Endothelial cell of umbilical vein (primary cell): ENCODE measurements around the gene IL16. TPM values are rescaled to one million over a fixed set of nuclear protein-coding genes. Genes with fewer than 3 reads are reported as not detected.

ENCODE experiments used
- BruUV-seq: library from RNA; stranded (reverse); fragments of 400-500 nt; replicated peaks from 2 replicates; lab custom pipeline; 2021; lab: Mats Ljungman, UMichigan
- CTCF ChIA-PET: fragments of 300-600, 350-600 bp; sonication (Branson Sonifier 250); formaldehyde crosslinking; loops from one replicate; lab custom pipeline; 2021; ENCODE audit warnings: antibody characterized with exemption, inconsistent platforms; lab: Charles Lee
- POLR2A ChIA-PET: fragments of 300-600, 350-600 bp; sonication (Branson Sonifier 250); formaldehyde crosslinking; loops from one replicate; lab custom pipeline; 2021; ENCODE audit warnings: antibody characterized with exemption, inconsistent platforms; lab: Charles Lee
- DNase-seq: peaks from one replicate; pipeline ENCODE4 v3.0.0-alpha.2; 2011; ENCODE audit warnings: low read depth, low spot score
- FAIRE-seq: peaks from 2 replicates; lab custom pipeline; 2011; peaks lifted over from hg19 to GRCh38; lab: Jason Lieb, UNC
- H2AFZ ChIP-seq: 2 replicates; pipeline ENCODE4 v1.6.0; 2012; ENCODE audit warnings: low read depth, low read length, control low read depth, inconsistent platforms
- H3K27ac ChIP-seq: 2 replicates; pipeline ENCODE4 v1.5.1; 2011; ENCODE audit warnings: low read depth, mild to moderate bottlenecking, control low read depth, low read length, moderate library complexity; ENCODE audit not compliant: insufficient read depth
- H3K27me3 ChIP-seq, 2 experiments: 2 replicates each; pipeline versions ENCODE4 v1.6.0 to v1.6.1; 2011; ENCODE audit warnings: low read length in 2 of 2, mixed read lengths in 1 of 2; ENCODE audit not compliant: control insufficient read depth in 2 of 2, insufficient read depth in 2 of 2
- H3K36me3 ChIP-seq, 2 experiments: 2 replicates in 1 of 2; 3 replicates in 1 of 2; pipeline ENCODE4 v1.5.1; 2011; ENCODE audit warnings: low read length in 2 of 2, mild to moderate bottlenecking in 1 of 2, moderate library complexity in 1 of 2; ENCODE audit not compliant: control insufficient read depth in 2 of 2, insufficient read depth in 2 of 2; ENCODE audit errors: extremely low read depth in 1 of 2
- H3K4me1 ChIP-seq: 3 replicates; pipeline ENCODE4 v1.5.1; 2011; ENCODE audit warnings: mild to moderate bottlenecking, low read length; ENCODE audit not compliant: control insufficient read depth, insufficient read depth; ENCODE audit errors: extremely low read depth
- H3K4me2 ChIP-seq: 2 replicates; pipeline ENCODE4 v1.6.1; 2011; ENCODE audit warnings: low read length, control low read depth, mixed read lengths; ENCODE audit not compliant: insufficient read depth
- H3K4me3 ChIP-seq, 3 experiments: fragments of 200-600 bp in 1 of 3; sonication (generic), shearing (Covaris generic) in 1 of 3; replicated peaks in 1 of 3; 2 replicates each; pipeline ENCODE4 v1.5.1; 2011 to 2016; ENCODE audit warnings: control low read depth in 3 of 3, low read length in 3 of 3, mild to moderate bottlenecking in 2 of 3, inconsistent platforms in 1 of 3, low read depth in 1 of 3, moderate library complexity in 1 of 3; ENCODE audit not compliant: insufficient read depth in 1 of 3
- H3K79me2 ChIP-seq: 2 replicates; pipeline ENCODE4 v1.6.0; 2012; ENCODE audit warnings: low read length, inconsistent platforms; ENCODE audit not compliant: control insufficient read depth, insufficient read depth
- H3K9ac ChIP-seq: replicated peaks from 2 replicates; pipeline ENCODE3; 2011; ENCODE audit warnings: low read length, control low read depth; ENCODE audit not compliant: insufficient read depth; ENCODE audit errors: extremely low read depth
- H3K9me1 ChIP-seq: replicated peaks from 3 replicates; pipeline ENCODE4 v1.6.0; 2011; ENCODE audit warnings: mild to moderate bottlenecking, low read length; ENCODE audit not compliant: control insufficient read depth, insufficient read depth; ENCODE audit errors: extremely low read depth
- H3K9me3 ChIP-seq: replicated peaks from 2 replicates; pipeline ENCODE4 v1.5.1; 2012; ENCODE audit warnings: low read length, inconsistent platforms; ENCODE audit not compliant: control insufficient read depth, insufficient read depth
- H4K20me1 ChIP-seq: replicated peaks from 2 replicates; pipeline ENCODE3; 2011; ENCODE audit warnings: mild to moderate bottlenecking, low read length; ENCODE audit not compliant: control insufficient read depth, insufficient read depth; ENCODE audit errors: extremely low read depth
- CTCF ChIP-seq, 2 donors: IDR thresholded peaks; 1 replicate in 1 of 2; 2 replicates in 1 of 2; pipeline ENCODE4 v1.5.1; 2011; ENCODE audit warnings: low read length in 2 of 2, mild to moderate bottlenecking in 2 of 2, moderate library complexity in 2 of 2, control low read depth in 1 of 2, inconsistent platforms in 1 of 2, low read depth in 1 of 2; ENCODE audit not compliant: insufficient read depth in 1 of 2; ENCODE audit errors: extremely low read depth in 1 of 2
- EZH2 ChIP-seq: IDR thresholded peaks from 2 replicates; pipeline ENCODE4 v1.6.1; 2012; ENCODE audit warnings: borderline replicate concordance, low read depth, mild to moderate bottlenecking, moderate library complexity, low read length, inconsistent platforms; ENCODE audit not compliant: severe bottlenecking
- FOS ChIP-seq: IDR thresholded peaks from 2 replicates; pipeline ENCODE4 v1.6.1; 2011; ENCODE audit warnings: mild to moderate bottlenecking, low read length, moderate library complexity, borderline replicate concordance; ENCODE audit not compliant: insufficient read depth
- GATA2 ChIP-seq: IDR thresholded peaks from 2 replicates; pipeline ENCODE4 v1.7.0; 2011; ENCODE audit warnings: low read depth, mild to moderate bottlenecking, moderate library complexity, mixed read lengths, low read length; ENCODE audit not compliant: insufficient read length, insufficient read depth
- JUN ChIP-seq: IDR thresholded peaks from 2 replicates; pipeline ENCODE4 v1.6.1; 2011; ENCODE audit warnings: borderline replicate concordance, low read depth; ENCODE audit not compliant: insufficient read length, insufficient read depth
- MAX ChIP-seq: IDR thresholded peaks from 2 replicates; pipeline ENCODE4 v1.6.1; 2011; ENCODE audit not compliant: insufficient read depth, insufficient read length
- MYC ChIP-seq: IDR thresholded peaks from one replicate; pipeline ENCODE4 v1.6.1; 2011; ENCODE audit warnings: mild to moderate bottlenecking, low read depth, low read length
- POLR2A ChIP-seq: IDR thresholded peaks from 2 replicates; pipeline ENCODE4 v1.6.1; 2012; ENCODE audit warnings: low read depth, mild to moderate bottlenecking, control low read depth, low read length
- dilution Hi-C: fragments of 300-500 bp; cut with MboI; formaldehyde crosslinking; loops from one replicate; pipeline ENCODE4 v1.15.0; 2019; ENCODE audit warnings: low sequenced_read_pairs; ENCODE audit not compliant: extremely low pct_ligation_motif_present
- intact Hi-C: fragments of 100-400 bp; cut with micrococcal nuclease; formaldehyde crosslinking; loops from one replicate; pipeline ENCODE4 v1.10.0; 2022
- polyA plus RNA-seq, 4 experiments: library from polyadenylated mRNA; depleted of rRNA in 3 of 4; stranded (reverse) in 3 of 4; unstranded in 1 of 4; fragments of >200 nt; gene quantifications; 2 replicates each; pipeline versions ENCODE4 v1.2.1 to v1.2.3, GENCODE V29; 2011 to 2012; ENCODE audit warnings: missing spikeins in 1 of 4
- total RNA-seq: library from RNA; stranded (reverse); gene quantifications from 2 replicates; pipeline ENCODE4 v1.2.3, GENCODE V29; 2021

Gene IL16
- total and polyA plus RNA-seq, 2 donors (not counting 3 experiments of a cell fraction or from before 2014, with no cell fraction given), result 0.29 to 2.1 TPM

DNA sequence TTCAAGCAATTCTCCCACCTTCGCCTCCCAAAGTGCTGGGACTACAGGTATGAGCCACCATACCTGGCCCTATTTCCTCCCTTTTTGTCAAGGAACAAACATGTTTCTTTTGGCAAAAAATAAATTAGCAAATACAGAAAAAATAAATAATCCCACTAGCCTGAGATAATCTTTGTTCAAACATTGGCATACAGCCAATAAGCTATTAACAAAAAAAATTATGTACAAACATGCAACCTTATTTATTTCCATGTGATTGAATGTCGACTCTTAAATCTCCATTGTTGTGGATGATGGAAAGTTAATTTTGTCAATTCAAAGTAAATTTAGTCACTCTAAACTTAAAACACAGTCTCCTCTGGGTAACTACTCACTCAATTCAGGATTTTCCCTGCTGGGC is 18.3 kb upstream of the IL16 start:
- Histone ChIP-seq H4K20me1 (no peaks in the 10 kb centered on the region), H3K27ac (no peak overlapping the region), H3K9me1 (no peaks in the 10 kb centered on the region), H3K4me2 (no peak overlapping the region), H3K36me3 (no peaks in the 10 kb centered on the region), H3K9ac (no peak overlapping the region), H2AFZ (no peak overlapping the region), H3K4me1 (no peaks in the 10 kb centered on the region), H3K4me3 (no peak overlapping the region), H3K27me3 (no peaks in the 10 kb centered on the region), H3K79me2 (no peaks in the 10 kb centered on the region), H3K9me3 (no peaks in the 10 kb centered on the region)
- ChIA-PET POLR2A (no interaction called here), CTCF (interaction anchor here (1.4 to 3.0 kb wide), 2 partner anchors 10 to 88 kb away, joined by 3 to 13 read pairs; no protein-coding TSS in a partner anchor)
- FAIRE-seq (no peak), DNase-seq (no peak)
- intact Hi-C loops (no loop called here), dilution Hi-C loops (no loop called here)
- TF ChIP-seq FOS, result no peak
- no peak for TF ChIP-seq POLR2A
- no peak for TF ChIP-seq CTCF (IDR thresholded peaks at IDR 0.05; ENCODE audit: extremely low read depth in 1 of 2, insufficient read depth in 1 of 2, low read depth in 1 of 2, low read length in 2 of 2)
- TF ChIP-seq MAX, result no peak
- TF ChIP-seq MYC, result no peak
- TF ChIP-seq JUN, result no peak
- no peak for TF ChIP-seq EZH2
- TF ChIP-seq GATA2, result no peak
- no TSS peak for BruUV-seq
